GM10248 (cell line): ENCODE data around the gene MYCL.

Source experiments
- CTCF ChIA-PET: fragments of 300-600 bp; sonication (Branson Sonifier 250); formaldehyde crosslinking; extraction: SDS; loops from one replicate; lab custom pipeline; 2021; ENCODE audit warnings: antibody characterized with exemption; lab: Yijun Ruan, JAX
- POLR2A ChIA-PET: fragments of 350-650 bp; sonication (Branson Sonifier 250); formaldehyde crosslinking; extraction: SDS; loops from one replicate; lab custom pipeline; 2020; ENCODE audit warnings: antibody characterized with exemption; lab: Yijun Ruan, JAX
- DNase-seq: peaks from one replicate; pipeline ENCODE4 v3.0.0; 2012; ENCODE audit errors: extremely low spot score
- CTCF ChIP-seq: IDR thresholded peaks from 2 replicates; pipeline ENCODE4 v1.5.1; 2012; ENCODE audit warnings: mild to moderate bottlenecking, low read depth; ENCODE audit errors: extremely low read depth, missing control alignments, control extremely low read depth

Gene MYCL

GRCh38 chr1:39899611-39900538 lies 1.8 kb downstream of the MYCL start:
- POLR2A ChIA-PET, result no interaction called here
- CTCF ChIA-PET, result interaction anchor here (0.9 to 9.0 kb wide), 11 partner anchors 10 to 132 kb away, joined by 3 to 100 read pairs (median 8); no protein-coding TSS in a partner anchor
- TF ChIP-seq CTCF, result no peak
- DNase-seq, result no peak

GRCh38 chr1:39898648-39899603 lies 2.8 kb downstream of the MYCL start:
- CTCF ChIA-PET, result interaction anchor here (1.2 to 9.0 kb wide), 8 partner anchors 16 to 133 kb away, joined by 3 to 100 read pairs (median 6); no protein-coding TSS in a partner anchor
- DNase-seq, result no peak
- POLR2A ChIA-PET, result no interaction called here
- TF ChIP-seq CTCF, result no peak

GRCh38 chr1:39898191-39898590 lies 3.5 kb downstream of the MYCL start:
- POLR2A ChIA-PET, result no interaction called here
- no peak for TF ChIP-seq CTCF
- DNase-seq, result no peak
- CTCF ChIA-PET, result interaction anchor here (1.4 to 9.0 kb wide), 3 partner anchors 22 to 81 kb away, joined by 4 to 100 read pairs (median 8); no protein-coding TSS in a partner anchor

GRCh38 chr1:39896909-39897685 lies 4.6 kb downstream of the MYCL start:
- no peak for TF ChIP-seq CTCF
- POLR2A ChIA-PET, result no interaction called here
- no peak for DNase-seq
- CTCF ChIA-PET, result interaction anchor here (0.9 to 9.0 kb wide), 8 partner anchors 8 to 136 kb away, joined by 4 to 100 read pairs (median 5); no protein-coding TSS in a partner anchor

- CTCF ChIA-PET, result interaction anchor here (1.3 to 9.0 kb wide), 9 partner anchors 7 to 137 kb away, joined by 3 to 100 read pairs (median 4); no protein-coding TSS in a partner anchor
- no peak for DNase-seq
- POLR2A ChIA-PET, result no interaction called here
- no peak for TF ChIP-seq CTCF
Measured at GRCh38 chr1:39895731-39896480, 5.8 kb downstream of the MYCL start.
